HG03108 (cell line): ENCODE measurements around the gene FKBP9.
"Not testable (repeated sequence)": the region's sequence is repeated elsewhere in the genome, so short reads cannot be mapped to it uniquely, and the experiment has no call there.

Experiments
- ATAC-seq: cut with Tn5 transposase; IDR thresholded peaks from one replicate; pipeline ENCODE4 v1.9.1; 2021; ENCODE audit warnings: moderate library complexity; ENCODE audit not compliant: unreplicated experiment

FKBP9 gene

DNA sequence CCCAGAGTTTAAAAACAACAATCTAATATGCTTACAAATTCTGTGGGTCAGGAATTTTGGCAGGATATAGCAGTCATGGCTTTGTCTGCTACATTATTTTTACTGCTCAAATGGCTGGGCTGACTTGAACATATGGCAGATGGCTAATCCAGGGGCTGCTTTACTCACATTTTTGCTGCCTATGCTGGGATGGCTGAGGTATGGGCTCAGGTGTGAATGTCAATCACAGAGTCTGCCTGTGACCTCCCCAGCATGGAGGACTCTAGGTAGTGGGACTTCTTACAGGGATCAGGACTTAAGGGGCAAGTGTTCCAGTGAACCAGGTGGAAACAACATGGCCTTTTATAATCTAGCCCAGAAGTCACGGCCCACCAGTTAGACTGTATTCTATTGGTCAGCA lies 4.4 kb upstream of the FKBP9 start:
- ATAC-seq, result no peak

DNA sequence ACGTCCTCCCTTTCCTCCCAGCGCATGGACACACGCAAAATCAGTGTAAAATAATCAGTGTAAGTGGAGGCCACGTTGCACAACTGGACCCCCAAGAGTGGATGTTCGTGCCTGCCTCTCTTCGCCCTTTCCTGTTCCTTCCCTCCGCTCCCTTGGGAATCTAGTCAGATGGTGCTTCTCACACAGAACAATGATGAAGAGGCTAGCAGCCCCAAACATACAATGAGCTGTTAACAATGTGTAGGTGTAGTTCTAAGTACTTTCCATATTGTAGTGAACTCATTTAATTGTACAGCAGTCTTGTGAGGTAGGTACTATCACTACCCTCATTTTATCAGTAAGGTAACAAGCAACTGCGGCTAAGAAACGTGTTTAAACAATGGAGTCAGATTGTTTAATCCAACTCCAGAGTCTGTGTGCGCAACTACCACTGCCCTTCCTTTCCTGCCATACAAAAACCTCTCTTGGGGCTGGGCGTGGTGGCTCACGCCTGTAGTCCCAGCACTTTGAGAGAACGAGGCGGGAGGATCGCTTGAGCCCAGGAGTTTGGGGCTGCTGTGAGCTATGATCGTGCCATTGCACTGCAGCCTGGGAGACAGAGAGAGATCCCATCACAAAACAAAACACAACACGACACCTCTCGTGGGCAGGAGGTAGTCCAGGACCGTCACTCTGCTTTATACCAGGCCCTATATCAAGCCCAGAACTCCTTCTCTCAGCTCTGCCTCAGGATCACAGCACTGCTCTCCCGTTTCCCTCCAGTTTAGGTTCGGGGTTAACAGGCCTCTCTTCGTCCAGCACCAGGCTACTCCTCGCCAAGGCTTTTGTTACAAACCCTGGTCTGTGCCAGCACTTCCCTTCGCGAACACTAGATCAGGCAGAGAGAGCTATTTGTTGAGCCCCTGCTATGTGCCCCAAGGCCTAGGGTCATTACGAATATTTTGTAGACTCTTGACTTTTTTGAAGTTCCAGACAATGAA lies 1.1 kb downstream of the FKBP9 start:
- ATAC-seq, result no peak

DNA sequence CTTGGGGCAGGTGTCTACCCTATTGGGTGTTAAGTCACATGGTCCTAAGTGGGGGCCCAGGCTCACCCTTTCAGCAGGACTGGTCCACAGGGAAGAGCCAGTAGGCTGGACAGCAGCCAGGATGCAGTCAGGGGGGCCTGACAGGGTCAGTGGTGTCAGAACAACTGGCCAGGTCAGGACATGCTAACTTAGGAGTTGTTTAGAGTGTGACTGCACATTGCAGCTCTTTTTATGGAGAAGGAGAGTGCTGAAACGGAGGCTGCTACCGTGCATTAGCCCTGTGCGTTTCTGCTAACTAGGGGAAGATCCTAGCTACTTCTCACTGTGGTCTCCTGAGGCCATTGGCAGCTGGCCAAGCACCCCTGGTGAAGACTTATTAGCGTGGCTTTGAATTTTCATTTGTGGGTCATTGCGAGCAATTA lies 6.7 kb downstream of the FKBP9 start:
- ATAC-seq, result not testable (repeated sequence)

DNA sequence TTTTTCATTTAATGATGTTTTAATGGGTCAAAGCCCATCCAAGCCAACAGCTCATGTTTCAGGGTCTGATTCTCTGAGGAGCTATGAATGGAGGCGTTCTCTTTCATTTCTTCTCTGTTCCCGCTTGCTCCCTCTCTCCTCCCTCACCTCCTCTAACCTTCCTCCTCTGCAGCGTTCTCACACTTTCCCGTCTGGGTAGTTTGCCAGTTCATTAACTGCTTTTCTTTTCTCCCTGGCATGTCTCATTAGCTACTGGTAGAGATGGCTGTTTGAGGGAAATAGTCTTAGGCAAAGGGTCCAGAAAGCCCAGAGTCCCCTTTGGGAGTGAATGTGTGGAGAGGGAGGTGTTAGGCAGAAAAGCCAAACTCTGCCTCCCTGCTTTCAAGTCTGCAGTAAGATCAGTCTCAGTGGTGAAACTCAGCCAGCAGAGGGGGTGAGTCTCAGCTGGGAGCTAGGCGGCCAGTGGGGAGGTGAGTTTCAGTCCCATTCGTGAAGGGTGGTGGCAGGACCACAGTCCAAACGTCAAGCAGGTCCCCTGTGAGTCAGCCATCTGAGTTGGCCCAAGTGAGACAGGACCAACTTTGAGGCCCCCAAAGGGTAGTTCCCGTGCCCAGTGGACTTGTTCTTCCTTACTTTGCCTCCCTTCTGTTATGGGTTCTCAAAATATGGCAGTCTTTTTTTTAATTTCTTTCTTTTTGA lies 7.4 kb downstream of the FKBP9 start:
- peak; percentile 92 for ATAC-seq

DNA sequence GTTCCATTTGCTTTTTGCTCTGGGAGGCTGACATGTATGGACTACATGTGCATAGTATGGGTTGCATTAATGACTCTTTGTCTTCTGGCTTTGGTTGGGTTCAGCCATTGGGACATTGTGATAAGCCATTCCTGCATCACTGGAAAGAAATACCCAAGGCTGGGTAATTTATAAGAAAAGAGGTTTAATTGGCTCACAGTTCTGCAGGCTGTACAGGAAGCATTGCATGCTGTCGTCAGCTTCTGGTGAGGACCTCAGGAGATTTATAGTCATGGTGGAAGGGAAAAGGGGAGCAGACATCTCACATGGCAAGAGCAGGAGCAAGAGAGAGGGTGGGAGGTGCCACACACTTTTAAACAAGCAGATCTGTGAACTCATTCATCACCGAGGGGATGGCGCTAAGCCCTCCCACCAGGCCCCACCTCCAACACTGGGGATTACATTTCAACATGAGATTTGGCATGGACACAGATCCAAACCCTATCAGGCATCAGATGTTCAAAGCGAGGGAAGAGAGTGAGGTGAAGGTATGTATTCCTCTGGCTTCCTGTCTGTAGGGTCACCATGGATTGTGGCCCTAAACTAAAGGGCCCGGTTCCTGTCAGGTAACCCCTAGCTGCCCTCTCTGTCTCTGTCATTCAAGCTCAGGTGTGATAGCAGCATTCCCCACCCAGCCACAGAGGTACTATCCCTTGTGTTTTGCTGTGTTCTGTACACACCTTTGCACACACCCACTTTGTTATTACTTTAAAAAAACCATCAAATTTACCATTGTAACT lies 9.4 kb downstream of the FKBP9 start:
- not testable (repeated sequence) for ATAC-seq

DNA sequence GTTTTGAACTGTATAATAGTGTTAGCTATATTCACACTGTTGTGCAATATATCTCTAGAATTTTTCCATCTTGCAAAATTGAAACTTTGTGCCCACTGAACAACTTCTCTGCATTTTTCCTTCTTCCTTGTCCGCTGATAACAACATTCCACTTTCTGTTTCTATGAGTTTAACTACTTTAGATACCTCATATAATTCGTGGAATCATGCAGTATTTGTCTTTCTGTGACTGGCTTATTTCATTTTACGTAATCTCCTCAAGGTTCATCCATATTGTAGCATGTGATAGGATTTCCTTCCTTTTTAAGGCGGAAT lies 10.0 kb downstream of the FKBP9 start:
- ATAC-seq, result not testable (repeated sequence)

DNA sequence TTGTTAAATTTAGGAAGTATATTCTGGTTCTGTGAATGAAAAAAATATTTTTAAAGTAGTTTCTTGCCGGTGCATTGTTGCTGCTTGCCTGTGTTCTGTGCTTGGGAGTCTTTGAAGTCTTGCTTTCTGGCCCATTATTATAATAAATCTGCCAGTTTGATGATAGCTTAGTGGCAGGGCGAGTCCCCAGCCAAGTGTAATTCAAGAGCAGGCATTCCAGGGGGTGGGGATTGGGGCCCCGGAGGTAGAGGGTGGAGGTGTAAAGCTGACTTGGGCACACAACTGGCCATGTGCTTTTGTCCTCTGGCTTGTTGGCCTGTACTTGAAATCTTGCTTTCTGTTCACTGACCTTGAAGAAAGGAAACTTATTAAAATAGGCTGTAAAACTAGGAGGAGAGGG lies 14.7 kb downstream of the FKBP9 start:
- ATAC-seq, result not testable (repeated sequence)

DNA sequence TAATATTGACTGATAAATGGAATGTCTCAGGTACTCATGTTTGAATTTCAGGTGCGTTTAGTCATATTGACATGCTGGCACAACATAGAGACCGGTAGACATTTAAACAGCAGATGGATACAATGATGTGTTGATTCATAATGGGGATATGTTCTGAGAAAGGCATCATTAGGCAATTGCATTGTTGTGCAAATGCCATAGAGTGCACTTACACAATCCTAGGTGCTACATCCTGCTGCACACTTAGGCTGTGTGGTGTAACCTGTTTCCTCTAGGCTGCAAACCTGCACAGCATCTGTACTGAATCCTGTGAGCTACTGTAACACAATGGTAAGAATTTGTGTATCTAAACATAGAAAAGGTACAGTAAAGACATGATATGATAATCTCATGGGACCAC lies 19.9 kb downstream of the FKBP9 start:
- not testable (repeated sequence) for ATAC-seq

DNA sequence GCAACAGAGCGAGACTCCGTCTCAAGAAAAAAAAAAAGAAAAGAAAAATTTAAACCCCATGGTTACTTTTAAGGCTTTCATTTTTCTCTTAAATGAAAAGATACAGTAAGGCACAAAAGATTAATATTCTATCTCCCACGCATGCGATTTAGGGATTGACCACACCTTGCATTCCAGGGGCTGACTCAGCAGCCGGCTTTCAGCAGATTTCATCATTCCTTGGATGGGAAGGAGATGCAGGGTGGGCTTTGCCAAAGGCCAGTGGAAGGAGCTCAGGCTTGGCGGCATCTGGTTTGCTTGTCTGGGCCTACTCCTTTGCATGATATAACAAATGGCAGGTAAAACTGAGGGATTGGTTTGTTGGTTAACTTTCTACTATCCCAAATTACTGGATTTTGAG lies 22.0 kb downstream of the FKBP9 start:
- not testable (repeated sequence) for ATAC-seq

DNA sequence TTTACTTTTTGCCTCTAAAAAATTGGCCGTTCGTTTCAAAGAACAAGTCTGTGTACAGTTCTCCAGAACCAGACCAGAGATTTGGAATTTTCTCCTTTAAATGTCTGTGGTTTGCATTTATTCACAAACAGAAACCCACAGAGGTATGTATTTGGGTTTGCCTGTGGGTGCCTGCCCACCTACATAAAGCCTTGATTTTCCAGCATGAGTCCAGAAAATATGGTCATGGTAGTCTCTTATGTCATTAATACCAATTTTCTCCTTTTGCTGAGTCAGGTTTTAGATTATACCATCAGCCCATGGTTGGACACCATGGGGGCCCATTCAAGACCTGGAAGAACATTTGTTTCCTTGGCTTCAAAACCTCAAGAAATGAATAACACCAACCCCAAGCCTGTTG lies 22.7 kb downstream of the FKBP9 start:
- ATAC-seq, result not testable (repeated sequence)

DNA sequence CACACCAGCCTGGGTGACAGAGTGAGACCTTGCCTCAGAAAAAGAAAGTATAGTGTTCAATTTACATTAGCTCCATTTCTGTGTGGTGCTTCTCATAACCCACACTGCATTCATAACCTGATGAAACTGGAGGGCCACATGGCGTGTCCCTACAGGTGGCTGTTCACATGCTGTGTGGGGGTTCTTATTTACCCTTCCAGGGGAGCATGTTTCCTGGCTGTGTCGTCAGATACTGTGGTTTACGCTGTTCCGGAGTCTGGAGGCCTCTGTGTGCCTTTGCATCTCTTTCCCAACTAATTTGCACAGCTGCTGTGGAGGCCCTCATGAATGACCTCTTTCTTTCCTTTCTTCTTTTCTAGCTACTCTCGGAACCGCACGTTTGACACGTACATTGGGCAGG lies 30.9 kb downstream of the FKBP9 start:
- ATAC-seq, result peak; percentile 86

DNA sequence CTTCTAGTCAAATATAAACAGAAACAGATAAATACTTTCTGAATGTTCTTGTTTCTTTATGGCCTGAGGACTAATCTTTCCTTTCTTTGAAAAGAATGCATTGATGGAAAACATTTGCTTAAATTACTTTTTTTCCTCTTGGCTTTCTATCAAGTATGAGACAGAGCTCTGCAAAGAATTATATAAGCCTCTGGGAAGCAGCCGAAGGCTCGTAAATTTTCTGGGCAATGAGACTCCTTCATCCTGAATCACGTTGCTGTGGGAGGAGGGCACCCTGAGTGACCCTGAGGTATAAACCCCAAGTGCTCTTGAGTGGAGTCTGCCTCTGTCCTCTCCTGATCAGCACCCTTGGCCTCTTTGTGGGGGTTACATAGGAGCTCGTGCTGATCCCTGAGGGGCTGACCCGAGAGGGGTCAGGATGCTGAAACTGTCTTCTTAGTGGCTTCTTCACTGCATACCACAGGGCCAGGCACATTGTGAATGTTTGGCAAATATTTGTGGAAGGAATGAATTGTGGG lies 33.9 kb downstream of the FKBP9 start:
- ATAC-seq, result not testable (repeated sequence)

DNA sequence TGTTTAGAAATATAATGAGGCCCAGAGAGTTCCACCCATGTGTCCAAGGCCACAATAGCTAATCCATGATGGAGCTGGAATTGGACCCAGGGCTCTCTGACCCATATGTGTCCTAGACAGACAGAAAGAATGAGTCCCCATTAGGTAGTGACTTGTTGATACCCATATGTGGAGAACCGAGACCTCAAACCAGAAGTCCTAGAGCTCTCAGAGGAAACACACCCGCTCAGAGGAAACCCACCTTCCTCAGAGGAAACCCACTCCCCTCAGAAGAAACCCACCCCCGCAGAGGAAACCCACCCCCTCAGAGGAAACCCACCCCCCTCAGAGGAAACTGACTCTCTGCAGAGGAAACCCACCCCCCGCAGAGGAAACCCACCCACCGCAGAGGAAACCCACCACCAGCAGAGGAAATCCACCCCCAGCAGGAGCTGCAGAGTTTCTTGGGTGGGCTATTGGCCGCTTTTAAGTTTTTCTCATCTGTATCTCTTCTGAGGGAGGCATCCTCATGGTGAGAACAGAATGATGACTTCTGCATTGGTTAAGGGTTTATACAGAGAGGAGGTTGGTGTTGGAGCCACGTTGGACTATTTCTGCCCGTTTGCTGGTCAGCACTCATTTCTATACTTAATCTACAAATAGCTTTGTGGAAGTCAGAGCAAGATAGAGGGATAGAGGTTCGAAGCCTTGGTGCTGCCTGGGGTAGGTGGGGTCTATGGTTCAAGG lies 34.9 kb downstream of the FKBP9 start:
- not testable (repeated sequence) for ATAC-seq

DNA sequence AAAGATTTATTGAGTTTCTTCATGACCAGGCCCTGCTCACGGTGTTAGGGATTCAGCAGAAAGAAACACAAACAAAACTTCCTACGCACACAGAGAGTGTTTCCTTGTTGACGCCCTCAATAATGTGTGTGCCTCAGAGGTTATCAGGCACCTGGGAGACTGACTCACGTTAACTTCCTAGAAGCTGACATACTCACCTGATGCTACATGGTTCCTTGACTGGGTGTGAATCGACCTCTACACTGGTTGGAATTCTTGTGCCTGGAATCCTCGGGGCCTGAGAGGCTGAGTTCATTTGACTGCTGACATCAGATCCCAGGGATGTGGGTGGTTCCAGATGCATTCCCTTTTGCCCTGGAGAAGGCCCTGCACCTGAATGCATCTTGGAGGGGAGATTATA lies 35.5 kb downstream of the FKBP9 start:
- ATAC-seq, result not testable (repeated sequence)

DNA sequence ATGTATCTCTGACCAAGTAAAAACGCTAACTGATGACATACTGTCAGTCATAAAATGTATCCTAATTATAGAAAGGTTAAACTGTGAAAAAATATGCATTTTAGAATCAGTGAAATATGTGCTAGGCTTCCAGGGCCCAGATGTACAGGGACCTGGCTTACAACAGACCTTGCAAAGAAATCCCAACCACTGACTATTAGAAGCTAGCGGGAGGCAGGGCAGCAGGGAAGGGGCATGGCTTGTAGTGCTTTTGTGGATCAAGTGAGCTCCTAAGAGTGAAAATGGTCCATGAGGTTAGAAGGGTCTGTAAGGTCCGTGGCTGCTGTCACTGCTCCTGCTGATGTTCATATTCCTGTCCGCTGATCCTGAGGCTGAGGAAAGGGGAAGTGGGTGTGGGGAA lies 40.7 kb downstream of the FKBP9 start:
- ATAC-seq, result not testable (repeated sequence)

DNA sequence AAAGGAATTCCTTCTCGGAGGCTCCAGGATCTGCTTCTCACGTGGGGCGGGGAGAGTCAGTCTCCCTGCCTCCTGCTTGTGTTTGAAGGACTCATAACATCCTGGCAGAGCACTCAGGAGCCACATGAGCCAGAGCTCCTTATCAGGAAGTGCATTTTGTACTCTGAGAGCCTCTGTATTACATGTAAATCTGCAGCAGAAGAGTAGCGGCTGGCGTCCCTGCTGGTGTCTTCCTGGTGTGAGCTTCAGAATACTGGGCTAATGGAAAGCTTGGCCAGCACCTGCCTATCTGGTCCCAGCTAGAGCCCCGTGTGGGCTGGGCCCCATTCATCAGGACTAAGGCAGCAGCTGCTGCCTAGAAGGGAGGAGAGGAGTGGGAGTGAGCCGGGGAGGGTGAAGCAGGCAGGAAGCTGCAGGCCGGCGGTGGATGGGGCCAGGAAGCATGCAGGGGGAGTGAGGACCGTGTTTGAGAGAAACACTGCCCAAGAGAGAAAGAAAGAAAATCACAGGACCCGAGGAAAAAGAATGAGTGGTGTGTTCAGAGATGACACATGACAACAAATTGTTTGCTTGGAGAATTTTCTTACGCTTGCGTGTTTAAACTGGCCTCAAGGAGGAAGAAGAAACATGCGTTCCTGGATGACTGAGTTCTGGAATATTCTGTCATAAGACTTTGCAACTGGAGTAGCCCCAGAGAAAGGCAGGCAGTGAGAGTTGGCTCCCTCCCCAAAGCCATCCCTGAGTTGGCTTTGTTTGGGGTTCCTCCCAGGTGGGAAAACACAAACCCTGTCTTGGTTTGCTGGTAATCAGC lies 41.3 kb downstream of the FKBP9 start:
- peak; percentile 54 for ATAC-seq

DNA sequence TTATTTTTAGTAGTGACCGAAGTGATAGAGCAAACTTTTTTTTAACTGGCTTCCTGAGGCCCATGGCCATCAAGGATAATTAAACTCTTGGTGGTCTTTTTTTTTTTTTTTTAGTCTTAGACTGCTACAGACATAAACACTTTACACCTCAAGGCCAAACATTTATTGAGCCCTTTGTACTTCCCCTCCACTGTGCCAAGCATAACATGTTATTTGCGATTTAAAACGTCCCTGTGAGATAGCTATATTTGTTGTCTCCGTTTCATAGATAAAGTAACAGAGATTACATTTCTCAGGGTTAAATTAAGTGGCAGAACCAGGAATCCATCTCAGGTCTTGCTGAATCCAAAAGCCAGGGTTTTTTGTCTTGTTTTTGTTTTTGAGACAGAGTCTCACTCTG lies 42.1 kb downstream of the FKBP9 start:
- ATAC-seq, result not testable (repeated sequence)

DNA sequence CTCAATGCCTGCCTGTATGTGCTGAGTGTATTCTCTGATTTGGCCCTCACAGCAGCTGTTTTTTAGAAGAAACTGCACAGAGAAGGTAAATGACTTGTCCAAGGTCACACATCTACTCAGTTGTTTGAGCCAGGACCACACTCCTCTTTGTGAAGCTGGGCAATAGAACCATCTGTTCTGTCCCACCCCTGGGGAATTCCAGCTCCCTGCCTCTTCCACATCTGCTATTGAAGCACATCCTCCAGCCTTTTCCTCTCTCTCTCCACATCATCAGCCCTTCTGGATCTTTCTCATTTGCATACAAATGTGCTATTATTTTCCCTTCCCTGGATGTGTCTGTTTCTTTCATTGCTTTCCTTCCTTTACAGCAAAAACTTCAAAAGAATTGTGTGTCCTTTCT lies 45.9 kb downstream of the FKBP9 start:
- not testable (repeated sequence) for ATAC-seq

DNA sequence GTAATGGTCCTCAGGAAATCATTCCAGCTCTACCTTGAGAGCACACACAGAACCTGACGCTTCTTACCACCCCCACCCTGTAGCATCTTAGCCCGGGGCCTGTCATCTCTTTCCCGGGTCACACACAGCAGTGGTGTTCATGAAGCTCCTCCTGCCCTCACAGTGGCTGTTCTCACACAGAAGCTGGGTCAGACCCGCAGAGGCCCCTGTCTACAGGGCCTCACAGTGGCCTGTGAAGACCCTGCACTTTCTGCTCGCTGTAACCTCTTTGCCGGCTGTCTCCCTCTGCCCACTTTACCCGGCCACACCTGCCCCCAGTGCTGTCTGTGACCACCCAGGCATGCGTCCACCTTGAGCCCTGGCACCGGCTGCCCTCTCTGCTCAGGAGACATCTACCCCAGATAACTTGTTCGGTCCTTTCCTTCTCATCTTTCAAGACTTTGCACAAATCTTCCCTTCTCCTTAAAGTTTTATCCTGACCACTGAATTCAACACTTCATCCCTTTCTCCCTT lies 46.9 kb downstream of the FKBP9 start:
- not testable (repeated sequence) for ATAC-seq
